ENCODE results near the gene METTL26. TPM values are rescaled to one million over a fixed set of nuclear protein-coding genes. Genes with fewer than 3 reads are reported as not detected.

Gene METTL26
- total and polyA plus RNA-seq, 9 of the 15 experiments (the other 6 are each of a cell fraction or from before 2014, with no cell fraction given) = 7.3 to 262 (median 80.9) TPM

- ChIA-PET CTCF (ENCODE audit: low intra/inter-chr PET ratio) (no interaction called here), POLR2A (interaction anchor here (0.6 to 2.1 kb wide), 2 partner anchors 11 to 40 kb away, joined by 4 to 8 read pairs; partner anchors contain the start of gene METTL26)
- Histone ChIP-seq H3K36me3 (ENCODE audit: control insufficient read depth, insufficient read depth, low read length) (peaks cover 23% of the 10 kb centered on the region; the same call in 2 of the 3 replicates), H3K4me1 (replicated peaks in 1 of 2; ENCODE audit: control insufficient read depth in 2 of 2, insufficient read depth in 2 of 2, low read length in 2 of 2) (peaks cover 32 to 93% of the 10 kb centered on the region in 2 experiments), H3K9ac (ENCODE audit: insufficient read depth in 1 of 2, low read depth in 2 of 2, low read length in 2 of 2) (peak overlapping the region in 1 of 2 experiments; percentile 26; a peak in 1 of 4 replicates), H3K9me3 (replicated peaks; ENCODE audit: control insufficient read depth, insufficient read depth, low read depth, low read length) (no peaks in the 10 kb centered on the region), H4K20me1 (replicated peaks; ENCODE audit: control insufficient read depth, insufficient read depth, low read length) (no peaks in the 10 kb centered on the region), H2AFZ (ENCODE audit: low read depth, low read length) (no peak overlapping the region), H3K9me1 (ENCODE audit: control insufficient read depth, insufficient read depth, low read length) (no peaks in the 10 kb centered on the region), H3K4me2 (ENCODE audit: insufficient read depth, low read length) (no peak overlapping the region), H3K4me3 (no peak overlapping the region), H3K27ac (ENCODE audit: extremely low read depth, low read depth, low read length) (no peak overlapping the region), H3K79me2 (ENCODE audit: control insufficient read depth, insufficient read depth, low read length) (peaks cover 17% of the 10 kb centered on the region; the same call in 2 of the 3 replicates), H3K27me3 (ENCODE audit: control insufficient read depth in 2 of 2, insufficient read depth in 2 of 2, low read length in 2 of 2) (no peaks in the 10 kb centered on the region)
- BruUV-seq (replicated peaks) = no TSS peak
- 91% methylated on average over 28 of the region's 37 CpGs for WGBS (ENCODE audit: insufficient coverage, low coverage, missing lambda C conversion rate)
- DNase-seq (ENCODE audit: extremely low read depth in 1 of 4, low spot score in 3 of 4) (no peak), ATAC-seq (no peak), FAIRE-seq (no peak)
- in situ Hi-C loops (cut with MboI) = no loop called here
- intact Hi-C loops (cut with micrococcal nuclease) = no loop called here
- peak; percentile 31; the same call in 1 of the 2 replicates for TF ChIP-seq POLR2G (IDR thresholded peaks at IDR 0.05; ENCODE audit: low read depth, low read length)
- TF ChIP-seq IRF2 (CRISPR knock-in tag; IDR thresholded peaks at IDR 0.05) = no peak
- TF ChIP-seq ZNF551 (CRISPR knock-in tag; IDR thresholded peaks at IDR 0.05) = no peak
- TF ChIP-seq ZBTB33 (CRISPR knock-in tag; IDR thresholded peaks at IDR 0.05) = peak; percentile 49; the same call in 1 of the 2 replicates
Observed at GRCh38 chr16:625117-625976, 10.8 kb downstream of the METTL26 start.
